Natural killer cell (primary cell): Measurements from ENCODE around the gene KANK2. TPM values are rescaled to one million over a fixed set of nuclear protein-coding genes. Genes with fewer than 3 reads are reported as not detected.

ENCODE experiments used
- ATAC-seq, 3 donors: fragments of 150-1000 bp in 2 of 3; fragments of 200-7000 bp in 1 of 3; cut with Tn5 transposase; 1 replicate in 1 of 3; 2 replicates in 2 of 3; pipeline ENCODE4 v1.10.0; 2021; ENCODE audit warnings: mild to moderate bottlenecking in 2 of 3, moderate library complexity in 2 of 3
- DNase-seq, 2 donors: peaks; one replicate each; pipeline versions ENCODE4 v3.0.0 to v3.0.0-alpha.2; 2013 to 2021; ENCODE audit warnings: mixed read lengths in 1 of 2
- H3K27ac ChIP-seq: one replicate; pipeline ENCODE4 v1.5.1; 2013; ENCODE audit warnings: mild to moderate bottlenecking, low read length
- H3K27me3 ChIP-seq: one replicate; pipeline ENCODE4 v1.6.1; 2013; ENCODE audit warnings: low read length; ENCODE audit not compliant: control insufficient read depth, insufficient read depth
- H3K36me3 ChIP-seq: one replicate; pipeline ENCODE4 v1.6.1; 2013; ENCODE audit warnings: low read length; ENCODE audit not compliant: control insufficient read depth, insufficient read depth
- H3K4me1 ChIP-seq: one replicate; pipeline ENCODE4 v1.6.1; 2013; ENCODE audit warnings: low read length; ENCODE audit not compliant: control insufficient read depth, insufficient read depth
- H3K4me3 ChIP-seq: one replicate; pipeline ENCODE4 v1.5.1; 2013; ENCODE audit warnings: low read length
- H3K9me3 ChIP-seq: one replicate; pipeline ENCODE4 v1.6.1; 2013; ENCODE audit warnings: low read length; ENCODE audit not compliant: control insufficient read depth, insufficient read depth
- H3K27ac Mint-ChIP-seq, 2 donors: one replicate each; pipeline ENCODE4 v1.8.0; 2022; ENCODE audit warnings: mild to moderate bottlenecking in 2 of 2, mixed read lengths in 2 of 2, moderate library complexity in 1 of 2
- H3K27me3 Mint-ChIP-seq, 2 donors: one replicate each; pipeline ENCODE4 v1.8.0; 2022; ENCODE audit warnings: low read depth in 2 of 2, mixed read lengths in 2 of 2
- H3K36me3 Mint-ChIP-seq: one replicate; pipeline ENCODE4 v1.8.0; 2022; ENCODE audit warnings: mixed read lengths
- H3K4me1 Mint-ChIP-seq, 2 donors: one replicate each; pipeline ENCODE4 v1.8.0; 2022; ENCODE audit warnings: mixed read lengths in 2 of 2
- H3K4me3 Mint-ChIP-seq: one replicate; pipeline ENCODE4 v1.8.0; 2022; ENCODE audit warnings: mild to moderate bottlenecking, moderate library complexity, mixed read lengths
- H3K9me3 Mint-ChIP-seq, 2 donors: one replicate each; pipeline ENCODE4 v1.8.0; 2022; ENCODE audit warnings: mixed read lengths in 2 of 2
- CTCF ChIP-seq: fragments of 200-600 bp; IDR thresholded peaks from one replicate; pipeline ENCODE4 v1.8.0; 2022; ENCODE audit warnings: antibody characterized with exemption
- WGBS: methylation state at CpG from one replicate; pipeline ENCODE4 v1.1.7; 2013; ENCODE audit warnings: missing lambda C conversion rate; ENCODE audit not compliant: insufficient coverage; 5-methylcytosine and 5-hydroxymethylcytosine counted together
- intact Hi-C: fragments of 100-400 bp; cut with micrococcal nuclease; formaldehyde crosslinking; loops from one replicate; pipeline ENCODE4 v1.14.2; 2022
- total RNA-seq, 4 donors: library from RNA; stranded (reverse); fragments of 120-200 nt in 1 of 4; gene quantifications; one replicate each; pipeline versions ENCODE4 v1.2.3 to v1.2.4, GENCODE V29; 2013 to 2022

KANK2 gene
- total RNA-seq, 3 donors from 2014 or later (not counting 1 experiment from before 2014, with no cell fraction given) = 0.82 to 1.3 (median 0.85) TPM

- H3K27me3 Mint-ChIP-seq = no peaks in the 10 kb centered on the region
- no peak overlapping the region for H3K4me3 Mint-ChIP-seq
- intact Hi-C loops = no loop called here
- no peak overlapping the region for H3K27ac ChIP-seq
- no peaks in the 10 kb centered on the region for H3K9me3 ChIP-seq
- H3K4me1 Mint-ChIP-seq = no peaks in the 10 kb centered on the region
- H3K27ac Mint-ChIP-seq = no peak overlapping the region
- 94% methylated on average over 5 of the region's 5 CpGs for WGBS
- H3K36me3 Mint-ChIP-seq = no peaks in the 10 kb centered on the region
- no peak for ATAC-seq
- H3K36me3 ChIP-seq = no peaks in the 10 kb centered on the region
- H3K4me1 ChIP-seq = no peaks in the 10 kb centered on the region
- H3K9me3 Mint-ChIP-seq = no peaks in the 10 kb centered on the region
- no peak overlapping the region for H3K4me3 ChIP-seq
- no peaks in the 10 kb centered on the region for H3K27me3 ChIP-seq
- no peak for TF ChIP-seq CTCF
- no peak for DNase-seq
These were observed 26.2 kb downstream of the KANK2 start for GRCh38 chr19:11171144-11171543.

GRCh38 chr19:11169896-11170678 lies 27.3 kb downstream of the KANK2 start:
- intact Hi-C loops = no loop called here
- DNase-seq (no peak), ATAC-seq (no peak)
- no peak overlapping the region for H3K27ac ChIP-seq
- H3K4me3 Mint-ChIP-seq = no peak overlapping the region
- WGBS = 96% methylated on average over 31 of the region's 31 CpGs
- no peaks in the 10 kb centered on the region for H3K36me3 Mint-ChIP-seq
- no peaks in the 10 kb centered on the region for H3K9me3 ChIP-seq
- H3K27me3 ChIP-seq = no peaks in the 10 kb centered on the region
- H3K27me3 Mint-ChIP-seq = no peaks in the 10 kb centered on the region
- H3K36me3 ChIP-seq = no peaks in the 10 kb centered on the region
- TF ChIP-seq CTCF = no peak
- no peak overlapping the region for H3K27ac Mint-ChIP-seq
- no peaks in the 10 kb centered on the region for H3K4me1 ChIP-seq
- no peaks in the 10 kb centered on the region for H3K4me1 Mint-ChIP-seq
- H3K9me3 Mint-ChIP-seq = no peaks in the 10 kb centered on the region
- H3K4me3 ChIP-seq = no peak overlapping the region

- Mint-ChIP-seq H3K27ac (no peak overlapping the region), H3K4me3 (no peak overlapping the region), H3K9me3 (no peaks in the 10 kb centered on the region), H3K4me1 (no peaks in the 10 kb centered on the region), H3K36me3 (no peaks in the 10 kb centered on the region), H3K27me3 (no peaks in the 10 kb centered on the region)
- TF ChIP-seq CTCF = no peak
- Histone ChIP-seq H3K36me3 (no peaks in the 10 kb centered on the region), H3K27ac (no peak overlapping the region), H3K4me3 (no peak overlapping the region), H3K9me3 (no peaks in the 10 kb centered on the region), H3K4me1 (no peaks in the 10 kb centered on the region), H3K27me3 (no peaks in the 10 kb centered on the region)
- intact Hi-C loops = no loop called here
- no peak for DNase-seq
- 85% methylated on average over 7 of the region's 7 CpGs for WGBS
- no peak for ATAC-seq
These were observed 28.8 kb downstream of the KANK2 start for GRCh38 chr19:11168568-11168967.
